GM18498 (cell line): ENCODE measurements around the gene TSPEAR.
"Not testable (repeated sequence)": the region's sequence is repeated elsewhere in the genome, so short reads cannot be mapped to it uniquely, and the experiment has no call there.

Source experiments
- ATAC-seq: cut with Tn5 transposase; IDR thresholded peaks from one replicate; pipeline ENCODE4 v1.9.1; 2021; ENCODE audit warnings: mild to moderate bottlenecking, moderate library complexity; ENCODE audit not compliant: unreplicated experiment

TSPEAR gene

DNA sequence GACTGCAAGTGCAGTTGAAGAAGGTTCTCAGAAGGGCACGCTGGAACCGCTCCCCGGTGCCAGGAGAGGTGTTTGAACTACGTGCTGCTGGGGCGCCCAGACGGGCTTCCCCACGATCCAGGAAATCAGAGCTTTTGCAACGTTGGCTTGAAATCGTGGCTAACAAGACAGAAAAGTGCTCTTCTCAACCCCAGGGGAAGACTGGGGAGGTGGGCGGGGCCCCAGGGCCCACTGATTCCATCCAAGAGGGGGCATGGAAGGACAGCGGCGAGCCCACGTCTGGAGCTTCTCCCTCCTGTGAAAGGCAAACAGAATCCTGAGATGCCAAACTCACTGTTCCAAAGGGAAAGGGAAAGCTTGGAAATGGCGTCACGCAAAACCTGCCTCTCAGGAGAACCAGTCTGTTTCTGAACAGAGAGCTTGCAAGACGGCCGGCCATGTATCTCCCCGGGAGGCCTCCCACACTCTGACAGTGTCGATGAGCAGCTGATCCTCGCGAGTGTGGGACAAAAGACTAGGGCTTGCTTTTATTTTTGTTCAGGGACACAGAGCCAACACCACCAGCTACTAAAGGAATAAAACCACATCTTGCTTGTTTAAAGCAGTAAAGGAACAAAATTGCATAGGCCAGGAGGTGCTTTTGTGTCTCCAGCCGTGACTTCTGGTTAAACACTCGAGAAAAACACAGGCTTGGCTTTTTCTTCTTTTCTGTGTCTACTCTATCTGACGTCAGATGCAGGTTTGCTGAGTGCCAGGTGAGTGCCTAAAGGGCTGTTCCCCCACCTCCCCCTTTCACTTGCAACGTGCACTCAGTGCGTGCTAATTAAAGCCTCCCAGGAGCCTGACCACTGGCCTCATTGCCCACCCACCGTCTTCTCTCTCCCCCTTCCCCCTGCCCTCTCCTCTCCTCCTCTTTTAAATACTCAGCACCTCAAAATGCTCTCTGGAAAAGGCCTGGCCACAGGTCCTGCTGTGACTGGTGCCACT, 214.5 kb downstream of the TSPEAR start:
- no peak for ATAC-seq

DNA sequence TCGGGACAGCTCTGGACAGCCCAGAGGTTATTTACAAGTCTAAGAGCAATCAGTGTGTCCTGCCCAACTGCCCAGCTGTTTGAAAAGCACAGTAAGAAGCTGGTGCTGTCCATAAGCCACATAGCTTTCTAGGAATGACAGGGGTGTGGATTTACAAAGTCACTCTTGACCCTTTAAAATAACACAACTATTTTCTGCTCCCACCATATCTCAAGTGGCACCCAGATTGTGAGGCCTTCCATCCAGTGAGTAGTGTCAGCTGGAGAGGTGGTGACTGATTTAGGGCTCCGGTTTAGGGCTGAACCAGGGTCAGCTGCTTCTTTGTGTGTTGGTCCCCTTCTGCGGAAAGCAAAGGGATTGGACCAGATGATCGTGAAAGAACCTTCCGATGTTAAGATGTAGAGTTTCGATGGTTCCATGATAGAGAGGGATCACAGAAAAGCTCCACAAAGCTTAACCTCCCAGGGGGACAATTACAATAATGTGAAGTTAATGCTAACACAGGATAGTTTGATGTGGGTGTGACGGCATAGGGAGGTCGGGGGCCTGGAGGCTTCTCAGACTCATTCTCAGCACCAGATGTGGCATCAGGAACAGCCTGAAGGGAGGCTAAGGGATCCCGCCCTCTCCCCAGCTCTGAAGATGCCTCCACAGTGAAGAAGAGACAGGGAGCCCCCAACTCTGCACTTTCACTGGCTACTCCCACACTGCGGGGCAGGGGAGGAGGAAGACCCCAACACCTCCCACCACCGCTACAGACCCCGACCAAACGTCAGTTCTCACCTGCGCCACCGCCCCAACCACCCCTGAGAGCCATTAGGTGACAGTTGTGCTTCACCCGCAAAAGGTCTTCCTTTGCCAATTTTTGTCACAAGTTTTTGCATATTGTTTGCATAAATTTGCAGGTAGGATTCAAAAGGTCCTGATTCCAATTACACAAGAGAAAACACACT, 215.5 kb downstream of the TSPEAR start:
- ATAC-seq = no peak

DNA sequence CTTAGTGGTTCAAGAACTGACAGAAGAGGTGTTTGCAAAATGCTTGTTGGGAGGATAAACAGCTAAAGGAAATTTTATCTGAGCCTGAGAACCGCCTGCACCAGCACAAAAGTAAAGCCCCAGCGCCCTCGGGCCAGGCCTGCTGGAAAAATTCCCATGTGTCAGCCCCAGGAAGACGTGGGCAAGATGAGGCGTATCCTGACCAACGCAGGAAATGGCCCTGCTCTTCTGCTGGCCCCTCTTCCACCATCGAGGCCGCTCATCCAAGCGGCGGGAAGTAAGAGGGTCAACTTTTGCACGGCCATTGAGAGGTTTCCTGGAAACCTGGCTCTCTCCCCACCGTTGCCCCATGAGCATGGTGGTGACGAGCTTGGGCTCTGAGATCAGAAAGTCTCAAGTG, 216.4 kb downstream of the TSPEAR start:
- no peak for ATAC-seq

DNA sequence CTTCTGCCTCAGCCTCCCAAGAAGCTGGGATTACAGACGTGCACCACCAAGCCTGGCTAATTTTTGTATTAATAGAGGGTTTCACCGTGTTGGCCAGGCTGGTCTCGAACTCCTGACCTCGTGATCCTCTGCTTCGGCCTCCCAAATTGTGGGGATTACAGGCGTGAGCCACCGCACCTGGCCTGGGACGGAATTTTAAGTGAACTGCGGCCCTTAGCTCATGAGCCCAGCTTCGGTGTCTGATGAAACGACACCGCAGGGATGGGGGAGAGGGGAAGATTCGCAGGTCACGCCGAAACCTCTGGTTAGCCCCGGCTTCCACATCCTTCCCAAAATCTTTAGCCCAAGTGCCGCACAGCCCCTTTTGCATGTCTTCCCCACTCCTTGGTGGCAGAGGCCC, 217.0 kb downstream of the TSPEAR start:
- ATAC-seq = no peak

DNA sequence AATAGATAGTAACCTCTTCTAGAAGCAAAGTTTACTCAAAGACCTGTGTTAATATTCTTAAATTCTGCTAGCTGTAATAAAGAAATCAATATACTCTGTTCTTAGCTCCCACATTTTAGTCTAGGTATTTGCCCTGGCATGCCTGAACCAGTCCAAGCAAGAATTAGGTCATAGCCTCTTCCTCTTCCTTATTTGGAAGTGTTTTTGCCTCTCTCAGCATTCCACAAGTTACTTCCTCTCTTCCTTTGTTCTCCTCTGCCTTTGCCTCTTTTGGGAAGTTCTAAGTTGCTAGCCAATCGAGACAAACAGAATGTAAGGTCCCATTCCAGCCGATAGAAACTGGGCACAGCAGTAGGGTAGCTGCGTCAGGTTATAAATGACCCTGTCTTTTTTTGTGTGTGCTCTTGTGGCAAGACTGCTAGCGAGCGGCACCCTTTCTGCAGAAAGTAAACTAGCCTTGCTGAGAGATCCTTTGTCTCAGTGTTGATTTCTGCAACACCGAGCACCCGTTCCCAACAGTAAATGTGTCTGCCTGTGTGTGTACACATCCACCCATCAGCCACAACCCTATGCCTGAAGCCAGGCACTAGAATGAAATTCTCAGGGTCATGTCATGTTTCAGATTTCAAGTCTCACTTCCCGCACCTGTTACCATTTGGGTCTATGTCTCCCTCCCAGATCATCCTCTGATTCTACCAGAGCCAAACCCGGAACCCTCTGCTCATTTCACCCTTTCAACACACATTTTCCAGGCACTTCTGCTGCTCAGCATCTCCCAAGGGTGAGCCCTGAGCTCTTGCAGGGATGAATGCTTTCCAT, 218.6 kb downstream of the TSPEAR start:
- no peak for ATAC-seq

DNA sequence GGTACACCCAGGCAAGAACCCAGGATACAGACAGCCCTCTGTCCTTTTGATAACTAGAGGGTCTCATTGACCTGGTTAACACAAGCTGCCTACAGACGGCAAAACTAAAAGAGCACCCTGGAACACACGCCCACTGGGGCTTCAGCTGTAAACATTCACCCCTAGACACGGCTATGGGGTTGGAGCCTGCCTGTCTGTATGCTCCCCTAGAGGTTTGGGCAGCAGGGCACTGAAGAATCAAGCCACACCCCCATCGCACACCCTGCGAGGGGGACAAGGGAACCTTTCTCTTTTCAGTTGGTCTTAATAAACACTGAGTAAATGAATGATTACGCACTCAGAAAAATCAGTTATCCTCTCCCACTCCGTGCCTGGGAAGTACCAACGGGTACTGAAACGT, 220.6 kb downstream of the TSPEAR start:
- no peak for ATAC-seq

DNA sequence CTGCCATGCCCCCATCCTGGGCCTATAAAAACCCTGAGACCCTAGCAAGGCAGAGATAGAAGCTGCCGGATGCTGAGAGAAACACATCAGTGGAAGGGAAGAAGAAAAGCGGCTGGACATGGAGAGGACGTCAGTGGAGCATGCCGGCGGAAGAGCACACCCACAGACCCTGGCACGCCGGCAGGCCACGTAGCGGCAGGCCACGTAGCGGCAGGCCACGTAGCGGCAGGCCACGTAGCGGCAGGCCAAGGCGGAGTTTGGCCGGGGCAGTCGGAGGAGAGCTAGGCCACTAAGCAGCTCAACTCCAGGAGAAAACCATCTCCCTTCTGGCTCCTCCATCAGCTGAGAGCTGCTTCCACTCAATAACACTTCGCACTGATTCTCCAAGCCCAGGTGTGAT, 221.0 kb downstream of the TSPEAR start:
- ATAC-seq = no peak

DNA sequence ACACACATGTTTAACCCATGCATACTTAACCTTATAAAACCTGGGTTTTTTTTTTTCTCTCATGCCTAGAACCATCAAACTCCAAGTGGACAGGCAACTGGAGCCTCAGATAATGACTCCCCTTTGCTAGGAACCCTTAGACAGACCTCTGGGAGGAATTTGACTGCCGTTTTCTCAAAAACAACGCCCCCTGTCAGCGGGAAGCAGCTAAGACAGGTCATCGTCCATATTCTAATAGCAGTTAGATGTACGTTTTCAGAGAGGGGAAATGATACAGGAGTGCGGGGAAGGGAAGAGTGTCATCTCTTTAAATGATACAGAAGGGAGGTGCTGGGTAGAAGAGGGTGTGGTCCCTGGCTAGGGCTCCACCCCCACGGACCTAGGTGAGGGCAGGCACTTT, 221.4 kb downstream of the TSPEAR start:
- ATAC-seq = no peak

DNA sequence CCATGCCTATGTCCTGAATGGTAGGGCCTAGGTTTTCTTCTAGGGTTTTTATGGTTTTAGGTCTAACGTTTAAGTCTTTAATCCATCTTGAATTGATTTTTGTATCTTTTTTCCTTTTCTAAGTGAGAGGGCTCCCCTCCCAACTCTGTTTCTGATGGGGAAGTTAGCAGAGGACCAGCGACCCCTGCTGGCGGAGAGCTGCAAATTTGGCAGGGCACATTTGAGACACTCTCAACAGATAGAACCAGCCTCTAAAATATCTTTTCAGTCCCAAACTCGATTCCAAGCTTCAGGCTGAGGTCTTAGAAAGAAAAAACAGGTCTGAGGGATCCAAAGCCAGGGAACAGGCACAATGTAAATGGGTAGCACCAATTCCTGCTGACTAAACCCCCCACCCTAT, 223.5 kb downstream of the TSPEAR start:
- no peak for ATAC-seq

DNA sequence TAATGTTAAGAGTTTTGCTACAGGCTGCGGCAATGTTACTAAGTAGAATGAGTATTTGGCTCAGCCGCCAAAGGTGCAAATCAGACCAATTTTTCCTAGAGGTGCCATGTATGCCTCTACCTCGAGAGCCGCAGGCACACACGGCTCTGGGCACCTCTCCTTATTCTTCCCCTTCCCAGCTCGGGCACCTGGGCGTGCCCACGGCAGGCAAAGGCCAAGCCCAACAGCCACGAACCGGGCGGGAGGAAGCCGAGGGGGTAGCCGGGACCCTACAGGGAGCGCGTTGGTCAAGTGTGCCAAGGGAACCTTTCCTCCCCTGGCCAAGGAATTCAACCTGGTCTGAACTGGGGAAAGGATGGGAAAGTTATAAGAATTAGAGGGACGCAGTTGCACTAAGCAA, 225.1 kb downstream of the TSPEAR start:
- no peak for ATAC-seq

DNA sequence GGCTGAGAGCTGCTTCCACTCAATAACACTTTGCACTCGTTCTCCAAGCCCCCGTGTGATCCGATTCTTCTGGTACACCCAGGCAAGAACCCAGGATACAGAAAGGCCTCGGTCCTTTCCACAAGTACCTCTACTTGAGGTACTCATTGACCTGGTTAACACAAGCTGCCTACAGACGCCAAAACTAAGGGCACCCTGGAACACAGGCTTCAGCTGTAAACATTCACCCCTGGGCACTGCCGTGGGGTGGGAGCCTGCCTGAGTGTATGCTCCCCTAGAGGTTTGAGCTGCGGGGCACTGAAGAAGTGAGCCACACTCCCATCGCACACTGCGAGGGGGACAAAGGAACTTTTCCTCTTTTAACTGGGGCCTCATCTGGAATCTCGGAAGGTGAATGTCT, 225.6 kb downstream of the TSPEAR start:
- no peak for ATAC-seq

DNA sequence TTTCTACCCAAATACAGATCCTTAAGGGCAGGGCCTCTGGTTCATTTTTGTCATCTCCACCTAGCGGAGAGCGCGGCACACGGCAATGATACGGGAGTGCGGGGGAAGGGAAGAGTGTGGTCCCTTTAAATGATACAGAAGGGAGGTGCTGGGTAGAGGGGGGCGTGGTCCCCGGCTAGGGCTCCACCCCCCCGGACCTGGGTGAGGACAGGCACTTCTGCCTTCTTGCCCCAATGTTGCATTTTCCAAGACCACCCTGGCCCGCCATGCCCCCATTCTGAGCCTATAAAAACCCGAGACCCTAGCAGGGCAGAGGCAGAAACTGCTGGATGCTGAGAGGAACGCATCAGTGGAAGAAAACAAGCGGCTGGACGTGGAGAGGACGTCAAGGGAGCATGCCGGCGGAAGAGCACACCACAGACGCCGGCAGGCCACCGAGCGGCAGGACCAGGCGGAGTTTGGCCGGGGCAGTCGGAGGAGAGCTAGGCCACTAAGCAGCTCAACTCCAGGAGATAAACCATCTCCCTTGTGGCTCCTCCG, 226.0 kb downstream of the TSPEAR start:
- ATAC-seq = no peak

DNA sequence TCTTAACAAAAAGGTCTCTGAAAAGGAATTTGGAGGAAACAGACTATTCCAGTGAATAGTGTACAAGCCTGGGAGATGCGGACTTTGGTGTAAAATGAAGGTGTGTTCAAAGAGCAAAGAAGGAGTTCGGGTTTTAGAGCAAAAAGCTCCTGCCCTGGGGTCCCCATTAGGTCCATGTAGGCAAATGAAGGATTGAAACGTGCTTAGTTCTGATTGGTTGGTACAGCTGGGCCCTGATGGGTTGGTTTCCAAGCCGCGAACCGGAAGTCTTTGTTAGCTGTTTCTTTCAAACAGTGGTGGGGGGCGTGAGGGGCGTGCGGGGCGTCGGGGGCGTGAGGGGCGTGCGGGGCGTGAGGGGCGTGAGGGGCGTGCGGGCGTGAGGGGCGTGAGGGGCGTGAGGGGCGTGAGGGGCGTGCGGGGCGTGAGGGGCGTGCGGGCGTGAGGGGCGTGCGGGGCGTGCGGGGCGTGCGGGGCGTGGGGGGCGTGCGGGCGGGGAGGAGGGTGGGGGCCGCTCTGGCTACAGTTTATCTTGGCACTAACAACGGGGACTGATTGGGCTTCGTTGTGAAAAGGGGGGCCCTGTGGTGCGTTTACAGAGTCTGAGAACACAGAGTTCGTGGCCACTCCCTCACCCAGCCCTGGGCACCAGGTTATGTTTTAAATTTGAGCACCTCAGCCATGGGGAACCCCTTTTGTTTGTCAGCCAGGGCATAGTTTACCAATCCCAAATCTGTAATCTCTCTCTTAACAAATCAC, 226.7 kb downstream of the TSPEAR start:
- no peak for ATAC-seq

DNA sequence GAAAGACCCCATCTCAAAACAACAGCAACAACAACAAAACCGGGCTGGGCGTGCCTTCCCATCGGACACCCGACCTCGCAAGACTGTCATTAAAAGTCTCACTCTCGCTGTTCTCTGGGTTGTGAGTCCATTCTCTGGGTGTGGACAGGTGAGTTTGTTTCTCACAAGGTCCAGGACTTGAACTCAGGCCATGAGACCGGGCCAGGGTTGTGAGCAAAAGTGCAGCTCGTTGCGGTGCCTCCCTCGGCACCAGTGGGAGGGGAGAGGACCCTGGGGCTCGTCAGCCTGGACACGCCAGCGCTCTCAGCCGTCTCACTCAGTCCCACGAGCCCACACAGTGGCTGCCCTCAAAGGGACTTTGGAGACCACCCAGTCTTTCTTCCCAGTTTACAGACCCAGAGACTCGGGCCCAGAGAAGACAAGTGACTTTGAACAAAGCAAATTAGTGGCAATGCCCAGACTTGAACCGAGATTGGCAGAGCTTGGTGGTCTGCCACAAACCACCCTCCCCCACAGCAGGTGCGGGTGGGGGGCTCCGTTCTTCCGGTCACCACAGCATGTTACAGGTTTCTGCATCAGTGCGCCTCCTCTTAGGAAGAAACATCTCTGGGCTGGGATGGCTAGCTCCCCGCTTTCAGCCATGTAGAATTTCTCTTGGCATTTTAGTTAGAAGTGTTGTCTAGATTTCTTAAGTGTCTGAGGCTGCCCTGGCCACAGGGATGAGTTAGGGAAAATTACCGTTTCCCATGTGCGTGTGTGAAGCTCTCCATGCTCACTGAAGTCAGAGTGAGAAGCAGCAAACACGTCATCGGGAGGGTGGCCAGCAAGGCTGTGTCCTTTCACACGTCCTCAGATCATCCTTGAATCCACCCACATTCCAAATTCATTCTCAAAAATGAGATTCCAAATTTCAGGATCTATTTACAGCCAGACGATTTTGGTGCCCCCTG, 227.8 kb downstream of the TSPEAR start:
- no peak for ATAC-seq

DNA sequence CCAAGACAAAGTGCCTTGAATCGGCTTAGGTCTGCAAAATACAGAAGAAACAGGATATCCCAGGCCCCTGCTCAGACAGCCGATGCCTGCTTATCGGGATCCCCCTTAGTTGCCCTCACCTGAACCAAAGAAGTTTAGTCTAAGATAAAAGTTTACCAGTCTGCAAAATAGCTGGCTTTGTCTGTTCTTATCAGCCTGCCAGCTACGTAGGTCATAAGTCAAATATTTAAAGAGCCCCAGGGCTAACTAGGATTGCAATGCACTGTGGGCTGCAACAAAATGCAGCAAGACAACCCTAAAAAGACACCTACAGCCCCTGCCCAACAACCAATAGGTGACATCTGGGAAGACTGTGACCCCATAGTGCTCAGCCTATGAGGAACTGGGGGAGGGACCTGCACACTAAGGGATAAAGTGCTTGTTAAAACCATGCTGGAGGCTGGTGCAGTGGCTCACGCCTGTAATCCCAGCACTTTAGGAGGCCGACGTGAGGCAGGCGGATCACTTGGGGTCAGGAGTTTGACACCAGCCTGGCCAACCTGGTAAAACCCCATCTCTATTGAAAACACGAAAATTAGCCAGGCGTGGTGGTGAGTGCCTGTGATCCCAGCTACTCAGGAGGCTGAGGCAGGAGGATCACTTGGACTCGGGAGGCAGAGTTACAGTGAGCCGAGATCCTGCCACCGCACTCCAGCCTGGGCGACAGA, 228.6 kb downstream of the TSPEAR start:
- ATAC-seq = no peak

DNA sequence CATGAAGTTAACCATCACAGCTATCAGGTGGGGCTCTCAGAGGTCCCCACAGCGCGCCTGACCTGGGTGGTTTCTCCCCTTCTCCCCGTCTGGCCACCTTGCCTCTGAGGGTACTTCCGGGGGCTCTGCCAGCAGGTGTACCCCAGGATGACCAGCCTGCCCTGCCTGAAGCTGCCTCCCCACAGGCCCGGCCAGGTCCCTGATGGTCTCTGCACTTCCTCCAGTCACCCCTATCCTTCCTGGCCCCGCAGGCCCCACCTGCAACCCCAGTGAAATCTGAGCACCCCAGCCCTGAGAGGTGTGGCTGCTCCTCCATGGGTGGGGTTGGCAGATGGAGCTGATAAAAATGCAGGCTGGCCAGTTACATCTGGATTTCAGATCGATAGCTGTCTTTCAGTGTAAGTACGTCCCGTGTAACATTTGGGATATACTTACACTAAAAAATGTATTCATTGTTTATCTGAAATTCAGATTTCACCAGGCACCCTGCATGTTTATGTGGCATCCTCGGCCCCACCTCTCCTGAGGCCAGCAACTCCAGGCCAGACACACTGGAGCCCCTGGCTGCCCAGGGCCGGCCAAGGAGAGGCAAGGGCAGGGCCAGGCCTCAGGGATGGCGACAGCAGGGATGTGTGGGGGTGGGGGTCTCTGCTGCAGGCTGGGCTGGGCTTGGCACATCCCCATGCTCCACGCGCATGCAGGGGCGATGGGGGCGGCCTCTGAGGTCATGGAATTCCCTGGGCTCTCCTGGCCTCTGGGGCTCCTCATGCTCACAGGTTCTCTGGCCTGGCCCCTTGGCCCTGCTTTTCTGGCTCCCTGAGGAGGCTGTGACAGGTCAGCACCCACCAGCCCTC, 230.9 kb downstream of the TSPEAR start:
- ATAC-seq = no peak

DNA sequence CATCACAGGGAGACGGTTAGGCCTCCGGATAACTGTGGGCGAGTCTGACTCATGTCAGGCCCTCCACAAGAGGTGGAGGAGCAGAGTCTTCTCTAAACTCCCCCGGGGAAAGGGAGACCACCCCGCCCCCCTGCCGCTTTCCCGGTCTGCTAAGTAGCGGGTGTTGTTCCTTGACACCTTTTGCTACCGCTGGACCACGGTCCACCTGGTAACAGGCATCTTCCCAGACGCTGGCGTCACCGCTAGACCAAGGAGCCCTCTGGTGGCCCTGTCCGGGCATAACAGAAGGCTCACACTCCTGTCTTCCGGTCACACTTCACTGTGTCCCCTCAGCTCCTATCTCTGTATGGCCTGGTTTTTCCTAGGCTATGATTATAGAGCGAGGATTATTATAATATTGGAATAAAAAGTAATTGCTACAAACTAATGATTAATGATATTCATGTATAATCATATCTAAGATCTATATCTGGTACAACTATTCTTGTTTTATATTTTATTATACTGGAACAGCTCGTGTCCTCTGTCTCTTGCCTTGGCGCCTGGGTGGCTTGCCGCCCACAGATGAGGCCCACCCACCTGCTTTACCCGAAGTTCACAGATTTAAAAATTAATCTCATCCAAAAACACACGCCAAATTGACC, 231.7 kb downstream of the TSPEAR start:
- ATAC-seq = not testable (repeated sequence)
